Osteoblast (primary cell): ENCODE results near the gene PYCARD. TPM values are rescaled to one million over a fixed set of nuclear protein-coding genes. Genes with fewer than 3 reads are reported as not detected.

Experiments used
- DNase-seq: peaks from one replicate; pipeline ENCODE4 v3.0.0; 2011; ENCODE audit warnings: low spot score, mixed read lengths; ENCODE audit not compliant: insufficient read length; ENCODE audit errors: missing footprints
- H2AFZ ChIP-seq: 2 replicates; pipeline ENCODE4 v1.6.0; 2011; ENCODE audit warnings: mild to moderate bottlenecking, low read length
- H3K27ac ChIP-seq: 2 replicates; pipeline ENCODE4 v1.5.1; 2011; ENCODE audit warnings: mild to moderate bottlenecking, low read depth, low read length, moderate library complexity
- H3K27me3 ChIP-seq: 2 replicates; pipeline ENCODE4 v1.6.0; 2012; ENCODE audit warnings: mild to moderate bottlenecking, control low read depth, inconsistent platforms, low read length, moderate library complexity; ENCODE audit not compliant: insufficient read depth
- H3K36me3 ChIP-seq: 2 replicates; pipeline ENCODE4 v1.5.1; 2011; ENCODE audit warnings: mild to moderate bottlenecking, low read length, control low read depth, moderate library complexity; ENCODE audit not compliant: insufficient read depth
- H3K4me1 ChIP-seq: 2 replicates; pipeline ENCODE4 v1.5.1; 2011; ENCODE audit warnings: mild to moderate bottlenecking, low read length, control low read depth, moderate library complexity; ENCODE audit not compliant: insufficient read depth
- H3K4me2 ChIP-seq: 2 replicates; pipeline ENCODE4 v1.6.0; 2011; ENCODE audit warnings: mild to moderate bottlenecking, low read length; ENCODE audit not compliant: insufficient read depth
- H3K4me3 ChIP-seq: fragments of 200-600 bp; sonication (generic); 3 replicates; pipeline ENCODE4 v1.5.1; 2012; ENCODE audit warnings: mild to moderate bottlenecking, low read length, inconsistent platforms; ENCODE audit not compliant: insufficient read depth
- H3K79me2 ChIP-seq: 2 replicates; pipeline ENCODE4 v1.6.0; 2012; ENCODE audit warnings: mild to moderate bottlenecking, low read length, control low read depth, inconsistent platforms; ENCODE audit not compliant: insufficient read depth
- H3K9me3 ChIP-seq: 2 replicates; pipeline ENCODE4 v1.5.1; 2011; ENCODE audit warnings: low read depth, low read length, control low read depth
- H4K20me1 ChIP-seq: 2 replicates; pipeline ENCODE4 v1.6.0; 2012; ENCODE audit warnings: mild to moderate bottlenecking, low read length, control low read depth; ENCODE audit not compliant: insufficient read depth
- total RNA-seq: library from RNA; depleted of rRNA; stranded (reverse); fragments of >200 nt; gene quantifications from 2 replicates; pipeline ENCODE4 v1.2.3, GENCODE V29; 2012
- TF ChIP-seq, protein P1 (sequence below): IDR thresholded peaks from 2 replicates; pipeline ENCODE4 v1.5.1; 2011; ENCODE audit warnings: mild to moderate bottlenecking, low read depth, low read length, moderate library complexity; ENCODE audit errors: extremely low read depth

The PYCARD gene
- total RNA-seq, 1 donor = 61.5 TPM

DNA sequence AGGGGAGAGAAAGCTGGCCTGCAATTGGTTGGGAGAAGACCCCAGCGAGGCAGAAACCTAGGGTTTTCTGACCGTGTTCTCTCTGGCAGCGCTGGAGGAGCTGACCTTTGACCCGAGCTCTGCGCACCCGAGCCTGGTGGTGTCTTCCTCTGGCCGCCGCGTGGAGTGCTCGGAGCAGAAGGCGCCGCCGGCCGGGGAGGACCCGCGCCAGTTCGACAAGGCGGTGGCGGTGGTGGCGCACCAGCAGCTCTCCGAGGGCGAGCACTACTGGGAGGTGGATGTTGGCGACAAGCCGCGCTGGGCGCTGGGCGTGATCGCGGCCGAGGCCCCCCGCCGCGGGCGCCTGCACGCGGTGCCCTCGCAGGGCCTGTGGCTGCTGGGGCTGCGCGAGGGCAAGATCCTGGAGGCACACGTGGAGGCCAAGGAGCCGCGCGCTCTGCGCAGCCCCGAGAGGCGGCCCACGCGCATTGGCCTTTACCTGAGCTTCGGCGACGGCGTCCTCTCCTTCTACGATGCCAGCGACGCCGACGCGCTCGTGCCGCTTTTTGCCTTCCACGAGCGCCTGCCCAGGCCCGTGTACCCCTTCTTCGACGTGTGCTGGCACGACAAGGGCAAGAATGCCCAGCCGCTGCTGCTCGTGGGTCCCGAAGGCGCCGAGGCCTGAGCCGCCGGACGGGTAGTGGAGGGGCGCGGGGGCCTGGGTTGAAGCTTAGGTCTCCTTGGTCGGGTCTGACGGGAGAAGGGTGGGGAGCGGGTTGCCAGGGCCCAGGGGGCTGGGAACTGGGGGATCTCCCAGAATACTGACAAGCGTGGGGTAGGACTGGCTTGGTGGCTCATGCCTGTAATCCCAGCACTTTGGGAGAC lies 21.8 kb upstream of the PYCARD start:
- H3K4me3 ChIP-seq = no peak overlapping the region
- TF ChIP-seq, protein P1, sequence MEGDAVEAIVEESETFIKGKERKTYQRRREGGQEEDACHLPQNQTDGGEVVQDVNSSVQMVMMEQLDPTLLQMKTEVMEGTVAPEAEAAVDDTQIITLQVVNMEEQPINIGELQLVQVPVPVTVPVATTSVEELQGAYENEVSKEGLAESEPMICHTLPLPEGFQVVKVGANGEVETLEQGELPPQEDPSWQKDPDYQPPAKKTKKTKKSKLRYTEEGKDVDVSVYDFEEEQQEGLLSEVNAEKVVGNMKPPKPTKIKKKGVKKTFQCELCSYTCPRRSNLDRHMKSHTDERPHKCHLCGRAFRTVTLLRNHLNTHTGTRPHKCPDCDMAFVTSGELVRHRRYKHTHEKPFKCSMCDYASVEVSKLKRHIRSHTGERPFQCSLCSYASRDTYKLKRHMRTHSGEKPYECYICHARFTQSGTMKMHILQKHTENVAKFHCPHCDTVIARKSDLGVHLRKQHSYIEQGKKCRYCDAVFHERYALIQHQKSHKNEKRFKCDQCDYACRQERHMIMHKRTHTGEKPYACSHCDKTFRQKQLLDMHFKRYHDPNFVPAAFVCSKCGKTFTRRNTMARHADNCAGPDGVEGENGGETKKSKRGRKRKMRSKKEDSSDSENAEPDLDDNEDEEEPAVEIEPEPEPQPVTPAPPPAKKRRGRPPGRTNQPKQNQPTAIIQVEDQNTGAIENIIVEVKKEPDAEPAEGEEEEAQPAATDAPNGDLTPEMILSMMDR = no peak
- no peaks in the 10 kb centered on the region for H4K20me1 ChIP-seq
- H3K27ac ChIP-seq = no peak overlapping the region
- no peak overlapping the region for H3K4me2 ChIP-seq
- peak; percentile 64 for DNase-seq
- H3K9me3 ChIP-seq = no peaks in the 10 kb centered on the region
- no peaks in the 10 kb centered on the region for H3K36me3 ChIP-seq
- H2AFZ ChIP-seq = no peak overlapping the region
- H3K79me2 ChIP-seq = no peaks in the 10 kb centered on the region
- no peaks in the 10 kb centered on the region for H3K4me1 ChIP-seq
- peaks cover 5% of the 10 kb centered on the region for H3K27me3 ChIP-seq

DNA sequence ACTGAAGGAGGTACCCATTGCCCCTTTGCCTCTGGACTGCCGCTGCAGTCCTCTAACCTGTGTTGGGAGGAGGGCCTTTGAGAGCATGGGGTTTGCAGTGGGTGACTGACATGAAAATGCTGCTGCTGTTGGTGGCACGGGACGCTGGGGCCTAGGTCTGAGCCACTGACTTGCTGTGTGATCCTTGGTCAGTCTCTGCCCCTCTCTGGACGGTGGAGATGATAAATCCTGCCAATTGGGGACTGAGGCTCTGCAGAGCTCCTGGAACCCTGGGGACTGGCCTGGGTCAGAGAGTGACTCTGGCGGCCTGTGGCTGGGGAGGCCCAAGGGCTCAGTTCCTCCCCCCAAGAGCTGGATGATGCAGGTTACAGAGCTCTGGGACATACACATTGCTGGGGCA lies 20.5 kb upstream of the PYCARD start:
- Histone ChIP-seq H3K4me3 (no peak overlapping the region), H2AFZ (no peak overlapping the region), H3K27me3 (peaks cover 6% of the 10 kb centered on the region), H3K9me3 (no peaks in the 10 kb centered on the region), H3K4me2 (no peak overlapping the region), H3K79me2 (no peaks in the 10 kb centered on the region), H3K27ac (no peak overlapping the region), H4K20me1 (no peaks in the 10 kb centered on the region), H3K36me3 (no peaks in the 10 kb centered on the region), H3K4me1 (no peaks in the 10 kb centered on the region)
- no peak for DNase-seq
- TF ChIP-seq, protein P1 = no peak

DNA sequence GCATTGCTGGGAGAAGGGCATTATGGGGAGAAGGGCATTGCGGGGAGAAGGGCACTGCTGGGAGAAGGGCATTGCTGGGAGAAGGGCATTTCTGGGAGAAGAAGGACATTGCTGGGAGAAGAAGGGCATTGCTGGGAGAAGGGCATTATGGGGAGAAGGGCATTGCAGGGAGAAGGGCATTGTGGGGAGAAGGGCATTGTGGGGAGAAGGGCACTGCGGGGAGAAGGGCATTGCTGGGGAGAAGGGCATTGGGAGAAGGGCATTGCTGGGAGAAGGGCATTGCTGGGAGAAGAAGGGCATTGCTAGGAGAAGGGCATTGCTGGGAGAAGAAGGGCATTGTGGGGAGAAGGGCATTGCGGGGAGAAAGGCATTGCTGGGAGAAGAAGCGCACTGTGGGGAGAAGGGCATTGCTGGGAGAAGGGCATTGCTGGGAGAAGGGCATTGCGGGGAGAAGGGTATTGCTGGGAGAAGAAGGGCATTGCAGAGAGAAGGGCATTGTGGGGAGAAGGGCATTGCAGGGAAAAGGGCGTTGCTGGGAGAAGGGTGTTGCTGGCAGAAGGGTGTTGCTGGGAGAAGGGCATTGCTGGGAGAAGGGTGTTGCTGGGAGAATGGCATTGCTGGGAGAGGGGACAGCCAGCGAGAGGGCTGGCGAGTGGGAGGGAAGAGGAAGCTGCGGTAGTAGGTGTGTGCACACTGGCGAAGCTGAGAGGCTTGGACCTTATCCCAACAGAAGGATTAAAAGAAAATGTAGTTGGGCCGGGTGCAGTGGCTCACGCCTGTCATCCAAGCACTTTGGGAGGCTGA lies 19.0 kb upstream of the PYCARD start:
- H3K27ac ChIP-seq = no peak overlapping the region
- no peaks in the 10 kb centered on the region for H3K4me1 ChIP-seq
- H3K4me3 ChIP-seq = no peak overlapping the region
- H3K79me2 ChIP-seq = no peaks in the 10 kb centered on the region
- H4K20me1 ChIP-seq = no peaks in the 10 kb centered on the region
- no peaks in the 10 kb centered on the region for H3K9me3 ChIP-seq
- peak; percentile 69 for DNase-seq
- TF ChIP-seq, protein P1 = no peak
- H3K36me3 ChIP-seq = no peaks in the 10 kb centered on the region
- H3K27me3 ChIP-seq = peaks cover 19% of the 10 kb centered on the region
- no peak overlapping the region for H2AFZ ChIP-seq
- H3K4me2 ChIP-seq = no peak overlapping the region
